Mesothelial cell of epicardium (in vitro differentiated cells): ENCODE results near the gene INTS7. TPM values are rescaled to one million over a fixed set of nuclear protein-coding genes. Genes with fewer than 3 reads are reported as not detected.
"Not testable (repeated sequence)": the region's sequence is repeated elsewhere in the genome, so short reads cannot be mapped to it uniquely, and the experiment has no call there.

Experiments
- DNase-seq, 2 experiments: peaks; one replicate each; pipeline ENCODE4 v3.0.0; 2021; ENCODE audit warnings: low spot score in 2 of 2; ENCODE audit not compliant: unreplicated experiment in 2 of 2
- H3K27ac Mint-ChIP-seq: 2 replicates; pipeline ENCODE4 v1.8.0; 2021; ENCODE audit warnings: mixed read lengths
- H3K27me3 Mint-ChIP-seq: 2 replicates; pipeline ENCODE4 v1.8.0; 2021; ENCODE audit warnings: low read depth, mixed read lengths
- H3K36me3 Mint-ChIP-seq: 2 replicates; pipeline ENCODE4 v1.8.0; 2021; ENCODE audit warnings: mixed read lengths
- H3K4me1 Mint-ChIP-seq: 2 replicates; pipeline ENCODE4 v1.8.0; 2021; ENCODE audit warnings: mixed read lengths
- H3K4me3 Mint-ChIP-seq: 2 replicates; pipeline ENCODE4 v1.8.0; 2021; ENCODE audit warnings: mild to moderate bottlenecking, moderate library complexity, mixed read lengths
- H3K9me3 Mint-ChIP-seq: 2 replicates; pipeline ENCODE4 v1.8.0; 2021; ENCODE audit warnings: mixed read lengths
- total RNA-seq: library from RNA; stranded (reverse); gene quantifications from 3 replicates; pipeline ENCODE4 v1.2.1, GENCODE V29; 2021
- TF ChIP-seq, protein P1 (sequence below): fragments of 200-600 bp; sonication (generic); IDR thresholded peaks from one replicate; pipeline ENCODE4 v1.5.0; 2021; ENCODE audit warnings: antibody characterized with exemption; ENCODE audit not compliant: unreplicated experiment

INTS7 gene
- total RNA-seq, 1 donor from 2014 or later, result 16.5 TPM

- TF ChIP-seq, protein P1, sequence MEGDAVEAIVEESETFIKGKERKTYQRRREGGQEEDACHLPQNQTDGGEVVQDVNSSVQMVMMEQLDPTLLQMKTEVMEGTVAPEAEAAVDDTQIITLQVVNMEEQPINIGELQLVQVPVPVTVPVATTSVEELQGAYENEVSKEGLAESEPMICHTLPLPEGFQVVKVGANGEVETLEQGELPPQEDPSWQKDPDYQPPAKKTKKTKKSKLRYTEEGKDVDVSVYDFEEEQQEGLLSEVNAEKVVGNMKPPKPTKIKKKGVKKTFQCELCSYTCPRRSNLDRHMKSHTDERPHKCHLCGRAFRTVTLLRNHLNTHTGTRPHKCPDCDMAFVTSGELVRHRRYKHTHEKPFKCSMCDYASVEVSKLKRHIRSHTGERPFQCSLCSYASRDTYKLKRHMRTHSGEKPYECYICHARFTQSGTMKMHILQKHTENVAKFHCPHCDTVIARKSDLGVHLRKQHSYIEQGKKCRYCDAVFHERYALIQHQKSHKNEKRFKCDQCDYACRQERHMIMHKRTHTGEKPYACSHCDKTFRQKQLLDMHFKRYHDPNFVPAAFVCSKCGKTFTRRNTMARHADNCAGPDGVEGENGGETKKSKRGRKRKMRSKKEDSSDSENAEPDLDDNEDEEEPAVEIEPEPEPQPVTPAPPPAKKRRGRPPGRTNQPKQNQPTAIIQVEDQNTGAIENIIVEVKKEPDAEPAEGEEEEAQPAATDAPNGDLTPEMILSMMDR, result no peak
- Mint-ChIP-seq H3K4me1 (peaks cover 6% of the 10 kb centered on the region), H3K9me3 (no peaks in the 10 kb centered on the region), H3K27ac (no peak overlapping the region), H3K36me3 (peaks cover 31% of the 10 kb centered on the region), H3K4me3 (no peak overlapping the region), H3K27me3 (no peaks in the 10 kb centered on the region)
- no peak for DNase-seq
Observed at GRCh38 chr1:211942583-211942982, 92.8 kb downstream of the INTS7 start.

DNA sequence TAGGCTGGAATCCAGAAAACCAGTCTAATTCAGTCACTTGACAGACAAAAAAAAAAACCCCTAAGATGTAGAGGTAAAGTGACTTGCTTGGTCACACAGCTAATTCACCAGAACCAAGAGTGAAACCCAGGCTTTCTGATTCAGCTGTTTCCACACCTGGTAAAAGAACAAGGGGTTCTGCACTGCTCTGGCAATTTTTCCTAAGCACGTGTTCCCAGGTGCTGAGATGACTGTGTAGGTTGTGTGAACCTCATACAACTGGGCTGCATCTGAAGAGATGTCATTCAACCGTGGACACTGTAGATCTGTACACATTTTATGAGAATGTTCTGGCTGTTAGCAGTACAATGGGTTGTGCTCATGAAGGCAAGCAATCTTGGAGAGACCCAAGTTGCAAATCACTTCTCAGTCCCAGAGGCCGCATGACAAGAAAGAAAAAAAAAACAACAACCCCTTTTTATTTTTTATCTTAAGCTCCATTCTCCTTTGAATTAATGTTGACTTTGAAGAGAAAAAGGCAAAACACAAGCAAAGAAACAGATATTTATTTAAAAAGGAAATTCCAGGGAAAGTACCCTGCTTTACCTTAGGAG lies 95.4 kb downstream of the INTS7 start:
- no peak for DNase-seq
- no peak overlapping the region for H3K27ac Mint-ChIP-seq
- no peaks in the 10 kb centered on the region for H3K27me3 Mint-ChIP-seq
- peaks cover 4% of the 10 kb centered on the region for H3K4me1 Mint-ChIP-seq
- TF ChIP-seq, protein P1, result no peak
- no peak overlapping the region for H3K4me3 Mint-ChIP-seq
- H3K9me3 Mint-ChIP-seq, result no peaks in the 10 kb centered on the region
- H3K36me3 Mint-ChIP-seq, result peaks cover 24% of the 10 kb centered on the region

- H3K27ac Mint-ChIP-seq, result no peak overlapping the region
- peaks cover 16% of the 10 kb centered on the region for H3K36me3 Mint-ChIP-seq
- no peak overlapping the region for H3K4me3 Mint-ChIP-seq
- no peaks in the 10 kb centered on the region for H3K9me3 Mint-ChIP-seq
- DNase-seq, result no peak
- H3K27me3 Mint-ChIP-seq, result no peaks in the 10 kb centered on the region
- no peaks in the 10 kb centered on the region for H3K4me1 Mint-ChIP-seq
- TF ChIP-seq, protein P1, result no peak
Observed at GRCh38 chr1:211938561-211938997, 96.8 kb downstream of the INTS7 start.

DNA sequence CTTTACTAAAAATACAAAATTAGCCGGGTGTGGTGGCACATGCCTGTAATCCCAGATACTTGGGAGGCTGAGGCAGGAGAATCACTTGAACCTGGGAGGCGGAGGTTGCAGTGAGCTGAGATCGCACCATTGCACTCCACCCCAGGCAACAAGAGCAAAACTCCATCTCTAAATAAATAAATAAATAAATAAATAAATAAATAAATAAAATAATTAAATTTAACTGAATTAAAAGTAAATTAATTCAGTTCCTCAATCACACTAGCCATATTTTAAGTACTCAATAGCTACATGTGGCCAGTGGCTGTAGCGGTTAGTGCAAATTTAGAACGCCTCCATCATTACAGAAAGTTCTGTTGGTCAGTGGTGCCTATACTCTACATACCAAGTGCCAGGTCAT lies 97.9 kb downstream of the INTS7 start:
- H3K27ac Mint-ChIP-seq, H3K9me3 Mint-ChIP-seq, H3K4me3 Mint-ChIP-seq, H3K27me3 Mint-ChIP-seq, H3K4me1 Mint-ChIP-seq, DNase-seq: not testable (repeated sequence)
- H3K36me3 Mint-ChIP-seq, result peaks cover 14% of the 10 kb centered on the region

- peaks cover under 1% of the 10 kb centered on the region for H3K36me3 Mint-ChIP-seq
- no peak overlapping the region for H3K27ac Mint-ChIP-seq
- no peak overlapping the region for H3K4me3 Mint-ChIP-seq
- no peak for DNase-seq
- TF ChIP-seq, protein P1, result no peak
- H3K4me1 Mint-ChIP-seq, result peaks cover 2% of the 10 kb centered on the region
- H3K9me3 Mint-ChIP-seq, result no peaks in the 10 kb centered on the region
- no peaks in the 10 kb centered on the region for H3K27me3 Mint-ChIP-seq
Observed at GRCh38 chr1:211935448-211935970, 99.8 kb downstream of the INTS7 start.

DNA sequence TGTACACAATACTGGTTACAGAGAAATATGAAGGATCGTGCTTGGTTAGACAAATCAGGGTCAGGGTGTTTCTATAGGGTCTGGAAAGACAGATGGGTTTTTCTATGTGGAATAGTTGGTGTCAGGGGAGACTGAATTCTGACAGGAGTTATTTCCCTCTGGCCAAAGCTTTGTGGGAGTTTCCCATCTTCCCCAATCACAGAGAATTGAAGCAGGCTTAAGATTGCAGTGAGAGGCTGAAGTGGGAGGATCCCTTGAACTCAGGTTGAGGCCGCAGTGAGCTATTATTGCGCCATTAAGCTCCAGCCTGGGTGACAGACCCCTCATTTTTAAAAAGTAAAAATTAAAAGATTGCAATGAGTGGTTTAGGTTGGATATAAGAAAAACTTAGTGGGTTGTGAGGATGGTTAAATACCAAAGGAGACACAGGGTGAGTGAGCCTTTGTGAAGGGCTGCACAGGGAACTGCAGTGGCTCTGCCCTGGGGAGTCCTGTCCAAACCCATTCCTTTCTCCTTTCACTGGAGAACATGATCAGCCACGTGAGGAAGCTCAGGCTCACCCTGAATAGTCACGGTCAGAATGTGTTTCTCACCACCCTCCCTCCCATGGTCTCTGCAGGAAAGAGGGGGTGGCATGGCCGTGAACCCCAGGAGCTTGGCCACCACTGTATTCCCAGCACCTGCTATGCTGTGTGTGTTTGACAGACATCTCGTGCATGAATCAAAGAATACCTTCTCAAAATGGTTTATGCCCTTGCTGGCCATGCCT lies 101.2 kb downstream of the INTS7 start:
- Mint-ChIP-seq H3K4me3 (no peak overlapping the region), H3K9me3 (no peaks in the 10 kb centered on the region), H3K4me1 (peaks cover 2% of the 10 kb centered on the region), H3K36me3 (no peaks in the 10 kb centered on the region), H3K27ac (no peak overlapping the region), H3K27me3 (no peaks in the 10 kb centered on the region)
- TF ChIP-seq, protein P1, result no peak
- DNase-seq, result no peak
